ENCODE measurements around the gene SLC22A23.

Gene SLC22A23

GRCh38 chr6:3270258-3270657 lies 186.6 kb downstream of the SLC22A23 start:
- no peak for TF ChIP-seq CTCF (IDR thresholded peaks at IDR 0.05)
- H3K36me3 ChIP-seq, result peaks cover 10 to 78% (median 26%) of the 10 kb centered on the region in 3 donors
- DNase-seq, result no peak
- no peak overlapping the region for H3K4me3 ChIP-seq
- H3K9me3 ChIP-seq, result no peaks in the 10 kb centered on the region
- H3K27ac ChIP-seq, result no peak overlapping the region
- intact Hi-C loops (cut with DNase I; ENCODE audit: low total_unique reads), result loop anchor here (10.0 kb wide), 1 partner anchor 615 kb away; no protein-coding TSS in a partner anchor
- no peaks in the 10 kb centered on the region for H3K27me3 ChIP-seq
- H3K4me1 ChIP-seq, result no peaks in the 10 kb centered on the region

- Histone ChIP-seq H3K27me3 (no peaks in the 10 kb centered on the region), H3K27ac (no peak overlapping the region), H3K4me3 (no peak overlapping the region), H3K9me3 (no peaks in the 10 kb centered on the region), H3K36me3 (peaks cover 10 to 84% (median 31%) of the 10 kb centered on the region in 3 donors), H3K4me1 (no peaks in the 10 kb centered on the region)
- DNase-seq, result no peak
- TF ChIP-seq CTCF (IDR thresholded peaks at IDR 0.05), result no peak
- intact Hi-C loops (cut with DNase I; ENCODE audit: low total_unique reads), result no loop called here
Measured at GRCh38 chr6:3269281-3269975, 187.4 kb downstream of the SLC22A23 start.

- Histone ChIP-seq H3K4me1 (peaks cover 0 to 2% (median 0%) of the 10 kb centered on the region in 4 donors), H3K36me3 (peaks cover 18 to 85% (median 39%) of the 10 kb centered on the region in 3 donors), H3K27ac (no peak overlapping the region), H3K27me3 (no peaks in the 10 kb centered on the region), H3K4me3 (no peak overlapping the region), H3K9me3 (no peaks in the 10 kb centered on the region)
- TF ChIP-seq CTCF (IDR thresholded peaks at IDR 0.05), result no peak
- DNase-seq, result no peak
- intact Hi-C loops (cut with DNase I; ENCODE audit: low total_unique reads), result no loop called here
Measured at GRCh38 chr6:3268680-3269079, 188.2 kb downstream of the SLC22A23 start.

- peaks cover 0 to 6% (median under 1%) of the 10 kb centered on the region in 4 donors for H3K4me1 ChIP-seq
- no peak for DNase-seq
- no peaks in the 10 kb centered on the region for H3K9me3 ChIP-seq
- no peak for TF ChIP-seq CTCF (IDR thresholded peaks at IDR 0.05)
- no peaks in the 10 kb centered on the region for H3K27me3 ChIP-seq
- H3K27ac ChIP-seq, result no peak overlapping the region
- intact Hi-C loops (cut with DNase I; ENCODE audit: low total_unique reads), result no loop called here
- no peak overlapping the region for H3K4me3 ChIP-seq
- peaks cover 19 to 76% (median 33%) of the 10 kb centered on the region in 3 donors for H3K36me3 ChIP-seq
Measured at GRCh38 chr6:3267162-3267561, 189.7 kb downstream of the SLC22A23 start.

GRCh38 chr6:3266170-3266569 lies 190.7 kb downstream of the SLC22A23 start:
- Histone ChIP-seq H3K4me3 (no peak overlapping the region), H3K27ac (no peak overlapping the region)
- intact Hi-C loops (cut with DNase I; ENCODE audit: low total_unique reads), result no loop called here

More at GRCh38 chr6:3266170-3266569, 190.7 kb downstream of the SLC22A23 start:
- H3K36me3 ChIP-seq, result peaks cover 10 to 66% (median 25%) of the 10 kb centered on the region in 3 donors
- H3K9me3 ChIP-seq, result no peaks in the 10 kb centered on the region
- TF ChIP-seq CTCF (IDR thresholded peaks at IDR 0.05), result no peak
- no peaks in the 10 kb centered on the region for H3K27me3 ChIP-seq
- H3K4me1 ChIP-seq, result peaks cover 0 to 16% (median 6%) of the 10 kb centered on the region in 4 donors
- DNase-seq, result no peak

Data from tibial artery (tissue), 4 donors.